K562 (cell line): Measurements from ENCODE around the gene BCL2L12. TPM values are rescaled to one million over a fixed set of nuclear protein-coding genes. Genes with fewer than 3 reads are reported as not detected.

Experiments
- ATAC-seq: fragments of 200-7000 bp; cut with Tn5 transposase; 3 replicates; pipeline ENCODE4 v1.9.1; 2020; ENCODE audit warnings: moderate library complexity
- BruUV-seq: library from RNA; stranded (reverse); fragments of 400-500 nt; replicated peaks from 2 replicates; lab custom pipeline; 2021; lab: Mats Ljungman, UMichigan
- CTCF ChIA-PET: fragments of 300-600 bp; formaldehyde crosslinking; extraction: SDS; loops from one replicate; lab custom pipeline; 2021; ENCODE audit warnings: low intra/inter-chr PET ratio; lab: Yijun Ruan, JAX
- POLR2A ChIA-PET: fragments of 300-600, 350-650 bp; sonication (Branson Sonifier 250); formaldehyde crosslinking; extraction: SDS; loops from one replicate; lab custom pipeline; 2021; ENCODE audit warnings: antibody characterized with exemption, inconsistent platforms; lab: Yijun Ruan, JAX
- DNase-seq, 4 experiments: peaks; one replicate each; pipeline versions ENCODE4 v3.0.0 to v3.0.0-alpha.2; 2011 to 2018; ENCODE audit warnings: low spot score in 3 of 4, mixed read lengths in 3 of 4; ENCODE audit errors: extremely low read depth in 1 of 4
- FAIRE-seq: peaks from 2 replicates; lab custom pipeline; 2011; peaks lifted over from hg19 to GRCh38; lab: Jason Lieb, UNC
- H2AFZ ChIP-seq: 2 replicates; pipeline ENCODE4 v1.6.0; 2011; ENCODE audit warnings: low read depth, low read length, control low read depth, inconsistent platforms
- H3K27ac ChIP-seq: fragments of 200-600 bp; 3 replicates; pipeline ENCODE4 v1.8.0; 2011; ENCODE audit warnings: low read depth, mild to moderate bottlenecking, control low read depth, inconsistent platforms, low read length, moderate library complexity, mixed read lengths; ENCODE audit errors: extremely low read depth
- H3K27me3 ChIP-seq, 2 experiments: fragments of 300-600 bp in 1 of 2; 2 replicates in 1 of 2; 3 replicates in 1 of 2; pipeline versions ENCODE4 v1.6.0 to v1.8.0; 2011; ENCODE audit warnings: inconsistent platforms in 2 of 2, low read length in 2 of 2, mild to moderate bottlenecking in 1 of 2, mixed read lengths in 1 of 2, moderate library complexity in 1 of 2; ENCODE audit not compliant: control insufficient read depth in 2 of 2, insufficient read depth in 2 of 2
- H3K36me3 ChIP-seq: fragments of 300-600 bp; 3 replicates; pipeline ENCODE4 v1.8.0; 2011; ENCODE audit warnings: mild to moderate bottlenecking, low read length, inconsistent platforms; ENCODE audit not compliant: control insufficient read depth, insufficient read depth
- H3K4me1 ChIP-seq, 2 experiments: fragments of 200-600 bp in 1 of 2; replicated peaks in 1 of 2; 2 replicates in 1 of 2; 3 replicates in 1 of 2; pipeline versions ENCODE4 v1.5.1 to v1.8.0; 2011; ENCODE audit warnings: inconsistent platforms in 2 of 2, low read length in 2 of 2, mild to moderate bottlenecking in 1 of 2, mixed read lengths in 1 of 2, moderate library complexity in 1 of 2; ENCODE audit not compliant: control insufficient read depth in 2 of 2, insufficient read depth in 2 of 2
- H3K4me2 ChIP-seq: 2 replicates; pipeline ENCODE4 v1.6.1; 2011; ENCODE audit warnings: low read length, control low read depth, inconsistent platforms, mixed read lengths; ENCODE audit not compliant: insufficient read depth
- H3K4me3 ChIP-seq: fragments of 200-600 bp; sonication (generic), shearing (Covaris generic); 2 replicates; pipeline ENCODE4 v1.5.1; 2016; ENCODE audit warnings: control low read depth, inconsistent platforms
- H3K79me2 ChIP-seq: fragments of 200-600 bp; 3 replicates; pipeline ENCODE4 v1.8.0; 2011; ENCODE audit warnings: low read length, inconsistent platforms; ENCODE audit not compliant: control insufficient read depth, insufficient read depth
- H3K9ac ChIP-seq, 2 experiments: 2 replicates each; pipeline versions ENCODE4 v1.6.0 to v1.6.1; 2011; ENCODE audit warnings: low read depth in 2 of 2, low read length in 2 of 2, control low read depth in 1 of 2, inconsistent platforms in 1 of 2, mild to moderate bottlenecking in 1 of 2, mixed read lengths in 1 of 2; ENCODE audit not compliant: insufficient read depth in 1 of 2
- H3K9me1 ChIP-seq: one replicate; pipeline ENCODE4 v1.6.0; 2011; ENCODE audit warnings: inconsistent platforms, mild to moderate bottlenecking, low read length, moderate library complexity; ENCODE audit not compliant: control insufficient read depth, insufficient read depth
- H3K9me3 ChIP-seq: replicated peaks from 2 replicates; pipeline ENCODE4 v1.5.1; 2011; ENCODE audit warnings: low read depth, low read length, inconsistent platforms; ENCODE audit not compliant: control insufficient read depth, insufficient read depth
- H4K20me1 ChIP-seq: replicated peaks from 2 replicates; pipeline ENCODE4 v1.6.1; 2011; ENCODE audit warnings: low read length, inconsistent platforms, mixed read lengths; ENCODE audit not compliant: control insufficient read depth, insufficient read depth
- NCOR1 ChIP-seq: fragments of 450-650 bp; IDR thresholded peaks from 2 replicates; pipeline ENCODE4 v1.6.1; 2016; ENCODE audit warnings: mild to moderate bottlenecking, moderate library complexity
- PHTF2 ChIP-seq: fragments of 250-450 bp; sonication (Bioruptor Pico); IDR thresholded peaks from 2 replicates; pipeline ENCODE4 v1.5.0; 2021; ENCODE audit warnings: mild to moderate bottlenecking
- POLR2A ChIP-seq: fragments of 450-650 bp; conservative IDR thresholded peaks from 2 replicates; pipeline ENCODE4 v1.6.1; 2016
- POLR2AphosphoS2 ChIP-seq: IDR thresholded peaks from 2 replicates; pipeline ENCODE4 v1.6.1; 2012; ENCODE audit warnings: low read length, improper control_type of control experiment
- ZC3H11A ChIP-seq: IDR thresholded peaks from 2 replicates; pipeline ENCODE4 v1.6.1; 2012; ENCODE audit warnings: low read depth, low read length, improper control_type of control experiment
- ZFPM2 ChIP-seq: fragments of 250-450 bp; sonication (Bioruptor Pico); IDR thresholded peaks from 2 replicates; pipeline ENCODE4 v1.5.1; 2022; ENCODE audit warnings: mild to moderate bottlenecking
- WGBS: fragments of 100-300 bp; shearing (Covaris generic); methylation state at CpG from one replicate; pipeline ENCODE4 v1.1.6; 2016; ENCODE audit warnings: low coverage, mixed read lengths; ENCODE audit not compliant: insufficient coverage; ENCODE audit errors: missing lambda C conversion rate; 5-methylcytosine and 5-hydroxymethylcytosine counted together
- in situ Hi-C: fragments of 300-500 bp; cut with MboI; formaldehyde crosslinking; loops from 4 replicates; pipeline ENCODE4 v1.15.0; 2018; ENCODE audit warnings: inconsistent platforms, mixed read lengths
- intact Hi-C: fragments of 100-400 bp; cut with micrococcal nuclease; formaldehyde crosslinking; loops from 2 replicates; pipeline ENCODE4 v1.14.2; 2022
- polyA plus RNA-seq, 8 experiments: library from polyadenylated mRNA; depleted of rRNA in 4 of 8; stranded (reverse) in 5 of 8; unstranded in 3 of 8; fragments of >200 nt; fragmentation: Nextera tagmentation in 2 of 8; fragmentation: Illumina TruSeq in 1 of 8; extraction: Ambion mirVana in 2 of 8; extraction: Trizol in 1 of 8; gene quantifications; 2 replicates each; pipeline versions ENCODE4 v1.2.1 to v1.2.3, GENCODE V29; 2011 to 2014; ENCODE audit warnings: inconsistent platforms in 1 of 8, missing spikeins in 1 of 8
- total RNA-seq, 7 experiments: library from RNA; depleted of rRNA in 6 of 7; stranded (reverse); fragments of >200 nt in 6 of 7; fragmentation: Illumina TruSeq in 2 of 7; extraction: Trizol in 2 of 7; gene quantifications; 2 replicates each; pipeline versions ENCODE4 v1.2.1 to v1.2.3, GENCODE V29; 2011 to 2021; ENCODE audit warnings: low replicate concordance in 1 of 7
- TF ChIP-seq, protein P1 (sequence below): fragments of 450-650 bp; IDR thresholded peaks from 2 replicates; pipeline ENCODE4 v1.6.1; 2017; ENCODE audit warnings: antibody characterized with exemption, mild to moderate bottlenecking

Gene BCL2L12
- total and polyA plus RNA-seq, 9 of the 15 experiments (the other 6 are each of a cell fraction or from before 2014, with no cell fraction given): 7.4 to 263 (median 81.2) TPM

DNA sequence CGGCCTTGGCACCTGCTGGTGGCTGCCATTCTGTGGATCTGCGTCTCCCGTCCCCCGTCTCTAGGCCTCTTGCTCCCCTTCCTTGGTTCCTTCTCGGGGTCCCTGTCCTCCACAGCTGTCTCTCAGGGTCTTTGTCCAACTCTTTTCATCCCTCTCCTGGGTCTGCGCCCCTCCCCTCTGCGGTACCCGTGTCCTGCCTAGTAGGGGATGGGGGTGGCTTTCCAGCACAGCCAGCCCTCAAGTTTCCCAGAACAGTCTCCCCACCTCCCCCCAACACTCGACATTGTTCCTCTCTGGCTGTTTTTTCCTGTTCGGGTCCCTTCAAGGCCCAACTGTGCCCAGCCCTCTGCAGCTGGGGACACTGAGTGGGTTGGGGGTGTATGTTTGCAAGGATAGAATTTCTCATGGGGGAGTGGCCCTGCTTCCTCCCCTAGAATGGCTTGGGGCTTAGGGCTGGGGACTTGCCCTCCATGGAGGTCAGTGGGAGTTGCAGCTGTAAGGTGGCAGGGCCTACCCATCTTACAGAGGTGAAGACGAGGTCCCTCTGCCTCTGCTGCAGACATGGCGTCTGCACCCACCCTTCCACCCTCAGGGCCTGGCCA is 22.9 kb downstream of the BCL2L12 start:
- Histone ChIP-seq H3K9me1 (no peaks in the 10 kb centered on the region), H3K4me3 (no peak overlapping the region), H4K20me1 (no peaks in the 10 kb centered on the region; the same call in 1 of the 2 replicates), H3K36me3 (peaks cover 58% of the 10 kb centered on the region; the same call in 2 of the 3 replicates), H3K27me3 (no peaks in the 10 kb centered on the region), H3K4me2 (no peak overlapping the region), H3K4me1 (peaks cover 0 to 71% of the 10 kb centered on the region in 2 experiments; a peak in 2 of 5 replicates), H2AFZ (no peak overlapping the region), H3K9me3 (no peaks in the 10 kb centered on the region), H3K27ac (no peak overlapping the region), H3K9ac (peak overlapping the region in 1 of 2 experiments; percentile 36; a peak in 2 of 4 replicates), H3K79me2 (peaks cover 2% of the 10 kb centered on the region; the same call in 1 of the 3 replicates)
- POLR2A ChIA-PET: interaction anchor here (0.9 to 1.9 kb wide), 3 partner anchors 10 to 12 kb away, joined by 3 to 9 read pairs (median 4); partner anchors contain the start of gene PRMT1
- CTCF ChIA-PET: no interaction called here
- FAIRE-seq (no peak), DNase-seq (no peak), ATAC-seq (no peak; the same call in 2 of the 3 replicates)
- TF ChIP-seq NCOR1: no peak
- TF ChIP-seq POLR2A: peak; percentile 53; the same call in 1 of the 2 replicates
- 79% methylated on average over 6 of the region's 12 CpGs for WGBS
- in situ Hi-C loops (no loop called here), intact Hi-C loops (no loop called here)
- no TSS peak for BruUV-seq

DNA sequence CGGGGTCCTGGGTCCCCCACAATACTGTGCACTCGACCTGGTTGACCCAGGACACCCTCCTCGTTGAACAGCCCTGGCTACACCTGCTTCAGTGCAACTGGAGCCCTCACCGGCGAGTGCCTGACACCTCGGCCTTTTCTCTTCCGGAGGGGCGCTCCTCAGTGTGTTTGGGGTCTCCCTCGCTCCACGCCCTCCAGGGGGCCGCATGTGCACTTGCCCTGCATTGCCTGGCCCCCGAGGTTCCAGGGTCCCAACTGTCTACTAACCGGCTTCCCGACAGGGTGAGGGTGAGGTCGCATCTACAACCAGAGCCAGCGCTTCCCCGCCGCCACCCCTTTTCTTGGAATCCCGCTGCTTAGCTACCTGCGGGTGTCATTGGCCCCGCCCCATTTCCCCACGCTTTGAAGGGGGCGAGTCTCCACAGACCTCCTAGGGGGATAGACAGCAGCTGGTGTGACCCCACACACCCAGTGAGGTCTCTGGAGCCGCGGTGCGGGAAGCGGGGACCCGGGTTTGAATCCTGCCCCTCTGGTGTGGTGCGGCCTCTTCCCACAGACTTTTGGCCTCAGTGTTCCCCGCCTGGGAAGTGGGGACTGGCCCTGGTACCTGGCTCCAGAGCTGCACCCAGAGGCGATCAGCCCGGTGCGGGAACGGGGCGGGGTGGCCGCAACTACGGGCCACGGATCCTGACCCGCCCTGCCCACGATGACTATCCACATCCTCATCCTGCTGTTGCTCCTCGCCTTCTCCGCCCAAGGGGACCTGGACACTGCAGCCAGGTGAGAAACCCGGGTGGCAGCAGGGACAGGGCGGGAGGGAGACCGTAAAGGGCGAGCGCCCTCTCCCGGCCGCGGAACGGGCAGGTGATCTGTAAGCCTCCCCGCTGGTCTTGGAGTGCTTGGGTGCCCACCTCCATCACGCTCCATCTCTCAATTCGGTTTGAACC is 23.7 kb downstream of the BCL2L12 start, which contains the start of gene ADM5:
Gene ADM5, plus strand, starts transcription at position 462 of the 946 bp plus-strand sequence. Its CDS starts 244 bp downstream, at position 706.
- no peak for DNase-seq
- Histone ChIP-seq H3K9me3 (no peaks in the 10 kb centered on the region), H3K4me2 (no peak within 1 kb of the TSS), H3K9me1 (no peaks in the 10 kb centered on the region), H2AFZ (no peak within 1 kb of the TSS), H3K27me3 (no peaks in the 10 kb centered on the region), H3K4me1 (peaks cover 0 to 64% of the 10 kb centered on the region in 2 experiments; a peak in 2 of 5 replicates), H3K36me3 (peaks cover 50% of the 10 kb centered on the region; the same call in 2 of the 3 replicates), H3K4me3 (no peak within 1 kb of the TSS), H3K79me2 (no peaks in the 10 kb centered on the region), H3K27ac (no peak within 1 kb of the TSS), H4K20me1 (no peaks in the 10 kb centered on the region), H3K9ac (peak within 1 kb of the TSS in 1 of 2 experiments; percentile 36; a peak in 2 of 4 replicates)
- no peak; the same call in 2 of the 3 replicates for ATAC-seq
- 87% methylated on average over 41 of the region's 54 CpGs for WGBS
- FAIRE-seq: no peak
- POLR2A ChIA-PET: interaction anchor here (0.9 to 1.5 kb wide), 2 partner anchors 9 to 13 kb away, joined by 3 to 4 read pairs; no protein-coding TSS in a partner anchor
- in situ Hi-C loops: no loop called here
- CTCF ChIA-PET: no interaction called here
- no TSS peak for BruUV-seq
- intact Hi-C loops: no loop called here
- TF ChIP-seq ZC3H11A: no peak
- TF ChIP-seq PHTF2: no peak
- TF ChIP-seq ZFPM2 (CRISPR knock-in tag): no peak
- TF ChIP-seq, protein P1, sequence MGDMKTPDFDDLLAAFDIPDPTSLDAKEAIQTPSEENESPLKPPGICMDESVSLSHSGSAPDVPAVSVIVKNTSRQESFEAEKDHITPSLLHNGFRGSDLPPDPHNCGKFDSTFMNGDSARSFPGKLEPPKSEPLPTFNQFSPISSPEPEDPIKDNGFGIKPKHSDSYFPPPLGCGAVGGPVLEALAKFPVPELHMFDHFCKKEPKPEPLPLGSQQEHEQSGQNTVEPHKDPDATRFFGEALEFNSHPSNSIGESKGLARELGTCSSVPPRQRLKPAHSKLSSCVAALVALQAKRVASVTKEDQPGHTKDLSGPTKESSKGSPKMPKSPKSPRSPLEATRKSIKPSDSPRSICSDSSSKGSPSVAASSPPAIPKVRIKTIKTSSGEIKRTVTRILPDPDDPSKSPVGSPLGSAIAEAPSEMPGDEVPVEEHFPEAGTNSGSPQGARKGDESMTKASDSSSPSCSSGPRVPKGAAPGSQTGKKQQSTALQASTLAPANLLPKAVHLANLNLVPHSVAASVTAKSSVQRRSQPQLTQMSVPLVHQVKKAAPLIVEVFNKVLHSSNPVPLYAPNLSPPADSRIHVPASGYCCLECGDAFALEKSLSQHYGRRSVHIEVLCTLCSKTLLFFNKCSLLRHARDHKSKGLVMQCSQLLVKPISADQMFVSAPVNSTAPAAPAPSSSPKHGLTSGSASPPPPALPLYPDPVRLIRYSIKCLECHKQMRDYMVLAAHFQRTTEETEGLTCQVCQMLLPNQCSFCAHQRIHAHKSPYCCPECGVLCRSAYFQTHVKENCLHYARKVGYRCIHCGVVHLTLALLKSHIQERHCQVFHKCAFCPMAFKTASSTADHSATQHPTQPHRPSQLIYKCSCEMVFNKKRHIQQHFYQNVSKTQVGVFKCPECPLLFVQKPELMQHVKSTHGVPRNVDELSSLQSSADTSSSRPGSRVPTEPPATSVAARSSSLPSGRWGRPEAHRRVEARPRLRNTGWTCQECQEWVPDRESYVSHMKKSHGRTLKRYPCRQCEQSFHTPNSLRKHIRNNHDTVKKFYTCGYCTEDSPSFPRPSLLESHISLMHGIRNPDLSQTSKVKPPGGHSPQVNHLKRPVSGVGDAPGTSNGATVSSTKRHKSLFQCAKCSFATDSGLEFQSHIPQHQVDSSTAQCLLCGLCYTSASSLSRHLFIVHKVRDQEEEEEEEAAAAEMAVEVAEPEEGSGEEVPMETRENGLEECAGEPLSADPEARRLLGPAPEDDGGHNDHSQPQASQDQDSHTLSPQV: no peak
- no peak; the same call in 1 of the 2 replicates for TF ChIP-seq POLR2AphosphoS2
